SKM-1 treated with dmso at 0.1 percent for 144 hours (cell line): ENCODE measurements around the gene FCER1G.
A peak's percentile ranks its signal among the peaks of the same experiment; 100 is the strongest.

Source experiments
- DNase-seq: peaks from one replicate; lab custom pipeline; 2025; ENCODE audit not compliant: unreplicated experiment; lab: John Stamatoyannopoulos, UW

Gene FCER1G

DNA sequence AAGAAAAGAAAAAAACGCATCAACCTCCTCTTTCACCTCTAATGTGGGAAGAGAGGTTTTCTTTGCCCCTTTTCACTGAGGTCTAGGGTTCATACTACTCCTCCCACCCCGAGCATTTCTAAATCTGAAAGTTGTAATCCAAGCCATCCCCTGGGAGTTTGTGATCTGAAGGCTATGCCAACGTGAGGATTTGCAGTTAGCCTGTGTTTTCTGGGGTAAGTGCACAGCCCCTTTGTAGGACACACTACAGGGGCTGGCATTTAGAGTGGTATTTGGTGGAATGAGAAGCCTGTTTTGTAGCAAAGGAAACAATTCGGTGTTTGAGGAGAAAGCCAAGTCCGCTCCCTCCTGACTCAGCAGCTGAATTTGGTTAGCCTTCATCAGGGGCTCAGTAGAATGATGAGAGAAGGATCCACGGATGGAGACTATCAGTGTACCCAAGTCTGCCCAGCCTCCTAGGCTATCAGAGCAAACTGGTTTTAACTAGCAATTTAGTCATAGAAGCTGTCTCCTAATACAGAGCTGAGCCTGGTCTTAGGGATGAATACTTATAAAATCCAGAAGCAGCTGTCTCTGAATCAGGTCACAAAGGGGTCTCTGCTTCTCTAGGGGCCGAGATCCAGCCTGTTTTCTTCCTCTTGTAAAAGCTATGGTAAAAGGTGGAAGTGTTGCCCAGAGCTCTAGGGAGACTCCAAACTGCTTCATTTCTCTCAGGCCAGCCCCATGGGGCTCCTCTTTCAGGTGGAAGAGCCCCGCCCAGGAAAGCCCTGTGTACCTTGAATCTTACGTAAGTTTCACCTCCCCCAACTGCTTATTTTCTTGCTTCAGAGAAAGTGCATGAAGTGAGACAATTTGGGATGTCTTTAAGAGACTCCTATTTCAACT is 45.5 kb downstream of the FCER1G start:
- no peak for DNase-seq

DNA sequence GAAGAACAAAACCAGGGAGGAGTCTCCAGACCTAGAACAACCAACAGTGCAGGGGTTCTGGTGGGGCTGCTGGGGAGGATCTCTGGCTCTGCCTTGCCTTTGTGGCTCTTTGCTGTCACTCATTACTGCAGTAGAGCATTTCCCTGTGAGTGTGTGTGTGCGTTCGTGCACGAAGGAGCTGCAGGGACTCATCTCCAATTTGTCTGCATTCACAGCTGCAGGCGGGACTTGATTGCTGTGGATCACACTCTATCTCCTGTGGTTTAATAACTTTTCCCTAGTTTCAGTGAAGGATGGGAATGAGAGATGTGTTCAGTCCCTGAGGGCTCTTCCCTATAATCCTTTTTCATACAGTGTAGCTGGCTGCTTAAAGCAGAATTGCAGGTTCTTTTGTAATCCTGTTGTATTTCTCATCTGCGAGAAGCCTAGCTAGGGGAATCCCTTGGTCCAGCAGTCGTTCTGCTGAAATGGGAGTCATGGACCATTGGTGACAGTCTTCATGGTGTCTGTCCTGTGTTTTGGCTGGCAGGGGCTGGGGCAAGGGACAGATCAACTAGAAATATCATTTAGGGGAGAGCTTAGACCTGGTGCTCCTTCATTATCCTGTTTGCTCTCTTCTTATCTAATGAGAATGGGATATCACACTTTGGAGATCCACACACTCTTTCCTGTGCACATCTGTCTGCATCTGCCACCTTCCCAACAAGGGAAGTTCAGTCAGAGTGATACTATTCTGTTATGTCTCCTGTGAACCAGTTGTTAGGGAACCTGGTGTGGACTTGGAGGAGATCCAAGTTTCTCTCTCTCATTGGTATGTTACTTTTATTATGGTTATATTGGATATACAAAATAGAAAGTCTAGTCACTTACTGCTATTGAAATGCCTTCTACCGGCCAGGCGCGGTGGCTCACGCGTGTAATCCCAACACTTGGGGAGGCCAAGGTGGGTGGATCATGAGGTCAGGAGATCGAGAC is 46.5 kb downstream of the FCER1G start:
- no peak for DNase-seq

DNA sequence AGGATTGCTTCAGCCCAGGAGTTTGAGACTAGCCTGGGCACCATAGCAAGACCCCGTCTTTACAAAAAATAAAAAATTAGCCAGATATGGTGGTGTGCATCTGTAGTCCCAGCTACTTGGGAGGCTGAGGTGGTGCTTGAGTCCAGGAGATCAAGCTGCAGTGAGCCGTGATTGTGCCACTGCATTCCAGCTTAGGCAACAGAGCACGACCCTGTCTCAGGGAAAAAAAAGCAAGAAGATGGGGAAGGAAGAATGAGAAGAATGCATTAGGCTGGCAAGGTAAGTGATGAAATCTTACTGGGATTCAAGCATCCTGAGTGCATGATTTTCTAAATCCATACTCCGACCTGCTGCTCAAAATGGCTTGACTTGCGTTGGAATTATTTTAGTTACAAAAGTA is 50.2 kb downstream of the FCER1G start:
- no peak for DNase-seq

GRCh38 chr1:161266202-161266601 is 51.1 kb downstream of the FCER1G start:
- DNase-seq: no peak

DNA sequence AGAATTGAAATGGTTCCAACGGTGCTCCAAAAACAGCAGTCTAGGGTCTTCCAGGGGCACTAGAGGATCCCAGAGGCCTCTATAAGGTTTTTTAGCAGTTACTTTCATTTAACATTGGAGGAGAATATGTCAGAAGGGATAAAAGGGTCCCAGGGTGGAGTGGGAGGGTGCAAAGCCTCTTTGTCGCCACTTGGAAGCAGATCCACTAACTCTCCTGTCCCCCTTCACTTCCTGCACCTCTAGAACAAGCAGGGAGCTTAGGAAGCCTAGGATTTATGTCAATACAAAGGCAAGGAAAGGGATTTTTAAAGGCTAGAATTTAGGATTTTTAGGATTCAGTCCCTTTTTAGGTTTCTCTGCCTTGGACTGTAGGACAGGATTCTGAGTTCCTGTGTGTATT is 51.7 kb downstream of the FCER1G start:
- no peak for DNase-seq

- peak; percentile 83 for DNase-seq
Observed at GRCh38 chr1:161267321-161267720, 52.2 kb downstream of the FCER1G start.
